PC-9 (cell line): ENCODE measurements around the gene TMEFF1.

ENCODE experiments used
- CTCF ChIP-seq: fragments of 200-600 bp; sonication (generic); conservative IDR thresholded peaks from 2 replicates; pipeline ENCODE4 v1.6.1; 2017; ENCODE audit warnings: mixed run types, antibody characterized with exemption, mild to moderate bottlenecking, moderate library complexity
- EZH2 ChIP-seq: fragments of 200-600 bp; sonication (generic); IDR thresholded peaks from 2 replicates; pipeline ENCODE4 v1.8.0; 2017; ENCODE audit warnings: antibody characterized with exemption, low read depth

GRCh38 chr9:100534401-100534800, 61.5 kb downstream of the TMEFF1 start:
- no peak for TF ChIP-seq CTCF
- TF ChIP-seq EZH2: no peak
